ENCODE data around the gene GIGYF1. TPM values are rescaled to one million over a fixed set of nuclear protein-coding genes. Genes with fewer than 3 reads are reported as not detected.
"Not testable (repeated sequence)": the region's sequence is repeated elsewhere in the genome, so short reads cannot be mapped to it uniquely, and the experiment has no call there.

GIGYF1 gene
- total and polyA plus RNA-seq, 2 experiments from 2014 or later = 13.2 to 17.6 TPM

GRCh38 chr7:100665168-100665726 is 28.8 kb downstream of the GIGYF1 start:
- TF ChIP-seq EZH2phosphoT487 (IDR thresholded peaks at IDR 0.05; ENCODE audit: low read depth, severe bottlenecking, unreplicated experiment) = no peak
- no peak for TF ChIP-seq EZH2 (IDR thresholded peaks at IDR 0.05; ENCODE audit: borderline replicate concordance)
- no peak for TF ChIP-seq CTCF (IDR thresholded peaks at IDR 0.05; ENCODE audit: poor library complexity)
- no peaks in the 10 kb centered on the region for H3K9me2 ChIP-seq (replicated peaks; ENCODE audit: insufficient read depth)

DNA sequence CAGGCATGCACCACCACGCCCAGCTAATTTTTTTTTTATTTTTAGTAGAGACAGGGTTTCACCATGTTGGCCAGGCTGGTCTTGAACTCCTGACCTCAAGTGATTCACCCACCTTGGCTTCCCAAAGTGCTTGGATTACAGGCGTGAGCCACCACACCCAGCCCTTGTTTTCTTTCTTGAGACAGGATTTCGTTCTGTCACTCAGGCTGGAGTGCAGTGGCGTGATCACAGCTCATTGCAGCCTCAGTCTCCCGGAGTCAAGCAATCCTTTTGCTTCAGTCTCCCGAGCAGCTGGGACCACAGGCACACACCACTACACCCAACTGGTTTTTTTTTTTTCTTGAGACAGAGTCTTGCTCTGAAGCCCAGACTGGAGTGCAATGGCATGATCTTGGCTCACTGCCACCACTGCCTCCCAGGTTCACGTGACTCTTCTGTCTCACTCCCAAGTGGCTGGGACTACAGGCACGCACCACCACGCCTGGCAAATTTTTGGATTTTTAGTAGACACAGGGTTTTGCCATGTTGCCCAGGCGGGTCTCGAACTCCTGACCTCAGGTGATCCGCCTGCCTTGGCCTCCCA is 31.8 kb downstream of the GIGYF1 start:
- H3K27me3 ChIP-seq; H4K20me1 ChIP-seq (ENCODE audit: insufficient read depth, poor library complexity, severe bottlenecking); H2AFZ ChIP-seq; DNase-seq (ENCODE audit: low spot score); H3K79me2 ChIP-seq; H3K9me2 ChIP-seq (replicated peaks; ENCODE audit: insufficient read depth); H3K4me1 ChIP-seq (ENCODE audit: insufficient read depth); H3K27ac ChIP-seq; H3K4me3 ChIP-seq; H3K4me2 ChIP-seq; H3K36me3 ChIP-seq (replicated peaks; ENCODE audit: insufficient read depth, low read depth); H3K9me3 ChIP-seq (ENCODE audit: low read depth): not testable (repeated sequence)
- WGBS (ENCODE audit: low lambda C conversion rate, missing lambda C conversion rate) = 81% methylated on average over 12 of the region's 12 CpGs

More at GRCh38 chr7:100665168-100665726, 28.8 kb downstream of the GIGYF1 start:
- H3K27ac ChIP-seq = no peak overlapping the region
- no peaks in the 10 kb centered on the region for H3K36me3 ChIP-seq (replicated peaks; ENCODE audit: insufficient read depth, low read depth)
- H3K4me3 ChIP-seq = no peak overlapping the region
- no peak overlapping the region for H2AFZ ChIP-seq
- no peaks in the 10 kb centered on the region for H3K27me3 ChIP-seq
- no peaks in the 10 kb centered on the region for H3K9me3 ChIP-seq (ENCODE audit: low read depth)
- 96% methylated on average over 5 of the region's 5 CpGs for WGBS (ENCODE audit: low lambda C conversion rate, missing lambda C conversion rate)
- no peaks in the 10 kb centered on the region for H3K79me2 ChIP-seq
- no peak overlapping the region for H3K4me2 ChIP-seq
- H3K4me1 ChIP-seq (ENCODE audit: insufficient read depth) = no peaks in the 10 kb centered on the region
- H4K20me1 ChIP-seq (ENCODE audit: insufficient read depth, poor library complexity, severe bottlenecking) = no peaks in the 10 kb centered on the region
- no peak for DNase-seq (ENCODE audit: low spot score)

- Histone ChIP-seq H2AFZ (no peak within 1 kb of the TSS), H3K79me2 (no peaks in the 10 kb centered on the region), H3K4me3 (no peak within 1 kb of the TSS), H3K4me2 (peak within 1 kb of the TSS; percentile 59), H3K27me3 (peaks cover 21% of the 10 kb centered on the region), H3K27ac (no peak within 1 kb of the TSS), H4K20me1 (ENCODE audit: insufficient read depth, poor library complexity, severe bottlenecking) (no peaks in the 10 kb centered on the region), H3K9me3 (ENCODE audit: low read depth) (no peaks in the 10 kb centered on the region), H3K9me2 (replicated peaks; ENCODE audit: insufficient read depth) (no peaks in the 10 kb centered on the region), H3K36me3 (replicated peaks; ENCODE audit: insufficient read depth, low read depth) (no peaks in the 10 kb centered on the region), H3K4me1 (ENCODE audit: insufficient read depth) (no peaks in the 10 kb centered on the region)
- TF ChIP-seq CTCF (IDR thresholded peaks at IDR 0.05; ENCODE audit: poor library complexity) = no peak
- TF ChIP-seq EZH2 (IDR thresholded peaks at IDR 0.05; ENCODE audit: borderline replicate concordance) = peak; percentile 56
- peak; percentile 73 for DNase-seq (ENCODE audit: low spot score)
- 12% methylated on average over 34 of the region's 63 CpGs for WGBS (ENCODE audit: low lambda C conversion rate, missing lambda C conversion rate)
Observed at GRCh38 chr7:100655908-100656674, 38.0 kb downstream of the GIGYF1 start, which contains the start of gene ACTL6B. TSS of gene ACTL6B (minus strand) at chr7:100656448. CDS start at chr7:100656354, 94 bp downstream.

All from hepatocyte (in vitro differentiated cells).